Sigmoid colon (tissue), 7 donors: ENCODE measurements around the gene FFAR1. TPM values are rescaled to one million over a fixed set of nuclear protein-coding genes. Genes with fewer than 3 reads are reported as not detected.

Experiments
- DNase-seq: peaks from one replicate; pipeline ENCODE4 v3.0.0-alpha.2; 2019
- H3K27ac ChIP-seq, 4 donors: fragments of 200-600 bp; sonication (generic); one replicate each; pipeline ENCODE4 v1.5.1; 2016 to 2019; ENCODE audit warnings: mild to moderate bottlenecking in 1 of 4
- H3K27me3 ChIP-seq, 3 donors: fragments of 200-600 bp; sonication (generic); one replicate each; pipeline ENCODE4 v1.5.1; 2019; ENCODE audit warnings: mild to moderate bottlenecking in 1 of 3
- H3K36me3 ChIP-seq, 4 donors: fragments of 200-600 bp; sonication (generic); one replicate each; pipeline ENCODE4 v1.5.1; 2016 to 2019
- H3K4me1 ChIP-seq, 4 donors: fragments of 200-600 bp; sonication (generic); one replicate each; pipeline ENCODE4 v1.5.1; 2017 to 2019
- H3K4me3 ChIP-seq, 4 donors: fragments of 200-600 bp; sonication (generic); one replicate each; pipeline ENCODE4 v1.5.1; 2017 to 2019; ENCODE audit warnings: mild to moderate bottlenecking in 2 of 4, moderate library complexity in 1 of 4
- H3K9me3 ChIP-seq, 4 donors: fragments of 200-600 bp in 3 of 4; sonication (generic) in 3 of 4; one replicate each; pipeline versions ENCODE4 v1.5.1 to v1.6.1; 2013 to 2019
- CTCF ChIP-seq, 4 experiments: fragments of 450-650 bp in 3 of 4; fragments of 200-600 bp in 1 of 4; IDR thresholded peaks; one replicate each; pipeline ENCODE4 v1.5.1; 2016 to 2019; ENCODE audit warnings: antibody characterized with exemption in 4 of 4, mild to moderate bottlenecking in 3 of 4, moderate library complexity in 2 of 4
- EP300 ChIP-seq, 4 donors: sonication (generic); formaldehyde crosslinking; IDR thresholded peaks; one replicate each; pipeline ENCODE4 v1.6.1; 2017; ENCODE audit warnings: antibody characterized with exemption in 4 of 4
- POLR2A ChIP-seq, 2 donors: fragments of 450-650 bp; IDR thresholded peaks; one replicate each; pipeline ENCODE4 v1.6.1; 2016; ENCODE audit warnings: antibody characterized with exemption in 2 of 2, mild to moderate bottlenecking in 2 of 2, moderate library complexity in 2 of 2
- POLR2AphosphoS5 ChIP-seq, 4 donors: sonication (generic); formaldehyde crosslinking; IDR thresholded peaks; one replicate each; pipeline ENCODE4 v1.6.1; 2017; ENCODE audit warnings: antibody characterized with exemption in 4 of 4
- WGBS, 2 donors: extraction: QIAGEN DNeasy Blood & Tissue Kit; methylation state at CpG; one replicate each; pipeline ENCODE4 v1.1.7; 2013; 5-methylcytosine and 5-hydroxymethylcytosine counted together
- intact Hi-C: fragments of 100-400 bp; cut with DNase I; formaldehyde crosslinking; loops from one replicate; pipeline ENCODE4 v1.15.1; 2023
- polyA plus RNA-seq, 3 donors: library from polyadenylated mRNA; stranded (reverse); fragments of 200-250 nt; gene quantifications; one replicate each; pipeline ENCODE4 v1.2.3, GENCODE V29; 2013
- total RNA-seq, 4 donors: library from RNA; depleted of rRNA; stranded (reverse); fragments of >200 nt; gene quantifications; one replicate each; pipeline ENCODE4 v1.1.0, GENCODE V29; 2016
- donor health status: healthy with polysubstance abuse.
- donor health status: Bipolar disorder and iron deficiency.
- donor health status: healthy.

FFAR1 gene
- total and polyA plus RNA-seq, 7 donors = 0.06 TPM; not detected in 6

GRCh38 chr19:35388277-35389054, 40.8 kb downstream of the FFAR1 start:
- no peaks in the 10 kb centered on the region for H3K27me3 ChIP-seq
- no peaks in the 10 kb centered on the region for H3K36me3 ChIP-seq
- intact Hi-C loops = no loop called here
- no peaks in the 10 kb centered on the region for H3K9me3 ChIP-seq
- H3K4me3 ChIP-seq = no peak overlapping the region
- peak overlapping the region in 2 of 4 donors; percentile 15 to 37 for H3K27ac ChIP-seq
- WGBS, 2 donors = 85 to 90% methylated on average over 6 of the region's 6 CpGs
- H3K4me1 ChIP-seq = peaks cover 0 to 32% (median 0%) of the 10 kb centered on the region in 4 donors
- no peak for TF ChIP-seq POLR2AphosphoS5 (IDR thresholded peaks at IDR 0.05)
- TF ChIP-seq POLR2A (IDR thresholded peaks at IDR 0.05) = no peak
- no peak for TF ChIP-seq CTCF (IDR thresholded peaks at IDR 0.05)
- no peak for TF ChIP-seq EP300 (IDR thresholded peaks at IDR 0.05)
- no peak for DNase-seq

- peaks cover 0 to 24% (median 0%) of the 10 kb centered on the region in 4 donors for H3K4me1 ChIP-seq
- intact Hi-C loops = no loop called here
- WGBS, 2 donors = 49 to 66% methylated on average over 6 of the region's 6 CpGs
- DNase-seq = no peak
- no peak overlapping the region for H3K4me3 ChIP-seq
- TF ChIP-seq CTCF (IDR thresholded peaks at IDR 0.05) = no peak
- TF ChIP-seq POLR2AphosphoS5 (IDR thresholded peaks at IDR 0.05) = no peak
- peak overlapping the region in 1 of 4 donors; percentile 37 for H3K27ac ChIP-seq
- no peaks in the 10 kb centered on the region for H3K9me3 ChIP-seq
- H3K27me3 ChIP-seq = no peaks in the 10 kb centered on the region
- H3K36me3 ChIP-seq = no peaks in the 10 kb centered on the region
Observed at GRCh38 chr19:35389192-35389861, 41.6 kb downstream of the FFAR1 start.

- Histone ChIP-seq H3K4me1 (peaks cover 0 to 19% (median 4%) of the 10 kb centered on the region in 4 donors), H3K27me3 (no peaks in the 10 kb centered on the region), H3K4me3 (no peak overlapping the region), H3K36me3 (no peaks in the 10 kb centered on the region), H3K27ac (no peak overlapping the region), H3K9me3 (no peaks in the 10 kb centered on the region)
- DNase-seq = no peak
- WGBS, 2 donors = 64 to 80% methylated on average over 5 of the region's 5 CpGs
- TF ChIP-seq POLR2AphosphoS5 (IDR thresholded peaks at IDR 0.05) = no peak
- TF ChIP-seq EP300 (IDR thresholded peaks at IDR 0.05) = no peak
- TF ChIP-seq CTCF (IDR thresholded peaks at IDR 0.05) = no peak
- TF ChIP-seq POLR2A (IDR thresholded peaks at IDR 0.05) = no peak
- intact Hi-C loops = no loop called here
Observed at GRCh38 chr19:35392742-35393715, 45.3 kb downstream of the FFAR1 start.

- 30 to 60% methylated on average over 19 of the region's 19 CpGs for WGBS, 2 donors
- peak; percentile 72 for DNase-seq
- H3K36me3 ChIP-seq = no peaks in the 10 kb centered on the region
- intact Hi-C loops = no loop called here
- peak overlapping the region in 3 of 4 donors; percentile 8 to 30 (median 11) for H3K27ac ChIP-seq
- no peak for TF ChIP-seq CTCF (IDR thresholded peaks at IDR 0.05)
- TF ChIP-seq POLR2A (IDR thresholded peaks at IDR 0.05) = no peak
- TF ChIP-seq EP300 (IDR thresholded peaks at IDR 0.05) = no peak
- no peak for TF ChIP-seq POLR2AphosphoS5 (IDR thresholded peaks at IDR 0.05)
- no peaks in the 10 kb centered on the region for H3K9me3 ChIP-seq
- peaks cover 0 to 16% (median 4%) of the 10 kb centered on the region in 4 donors for H3K4me1 ChIP-seq
- no peak overlapping the region for H3K4me3 ChIP-seq
- H3K27me3 ChIP-seq = no peaks in the 10 kb centered on the region
Observed at GRCh38 chr19:35395382-35396199, 47.9 kb downstream of the FFAR1 start.
